Posterior vena cava (tissue), 2 donors: ENCODE results near the gene GNB3. TPM values are rescaled to one million over a fixed set of nuclear protein-coding genes. Genes with fewer than 3 reads are reported as not detected.
"Not testable (repeated sequence)": the region's sequence is repeated elsewhere in the genome, so short reads cannot be mapped to it uniquely, and the experiment has no call there.

ENCODE experiments used
- DNase-seq: peaks from one replicate; pipeline ENCODE4 v3.0.0-alpha.2; 2020; ENCODE audit warnings: low spot score
- intact Hi-C, 2 donors: fragments of 100-400 bp; cut with DNase I; formaldehyde crosslinking; loops; one replicate each; pipeline versions ENCODE4 v1.14.1 to v1.14.2; 2022 to 2023
- total RNA-seq, 2 donors: library from RNA; stranded (reverse); fragmentation: NEBNext Ultra II Directional; extraction: Animal tissue kit (Norgen Biotek cat#: 25700); gene quantifications; one replicate each; pipeline ENCODE4 v1.2.1, GENCODE V29; 2021
- donor health status: DM: yes; HTN: yes; CAD: no.
- donor health status: DM: yes; HTN: yes; CAD: no.

Gene GNB3
- total RNA-seq, 2 donors from 2014 or later: 3.6 to 4.0 TPM

DNA sequence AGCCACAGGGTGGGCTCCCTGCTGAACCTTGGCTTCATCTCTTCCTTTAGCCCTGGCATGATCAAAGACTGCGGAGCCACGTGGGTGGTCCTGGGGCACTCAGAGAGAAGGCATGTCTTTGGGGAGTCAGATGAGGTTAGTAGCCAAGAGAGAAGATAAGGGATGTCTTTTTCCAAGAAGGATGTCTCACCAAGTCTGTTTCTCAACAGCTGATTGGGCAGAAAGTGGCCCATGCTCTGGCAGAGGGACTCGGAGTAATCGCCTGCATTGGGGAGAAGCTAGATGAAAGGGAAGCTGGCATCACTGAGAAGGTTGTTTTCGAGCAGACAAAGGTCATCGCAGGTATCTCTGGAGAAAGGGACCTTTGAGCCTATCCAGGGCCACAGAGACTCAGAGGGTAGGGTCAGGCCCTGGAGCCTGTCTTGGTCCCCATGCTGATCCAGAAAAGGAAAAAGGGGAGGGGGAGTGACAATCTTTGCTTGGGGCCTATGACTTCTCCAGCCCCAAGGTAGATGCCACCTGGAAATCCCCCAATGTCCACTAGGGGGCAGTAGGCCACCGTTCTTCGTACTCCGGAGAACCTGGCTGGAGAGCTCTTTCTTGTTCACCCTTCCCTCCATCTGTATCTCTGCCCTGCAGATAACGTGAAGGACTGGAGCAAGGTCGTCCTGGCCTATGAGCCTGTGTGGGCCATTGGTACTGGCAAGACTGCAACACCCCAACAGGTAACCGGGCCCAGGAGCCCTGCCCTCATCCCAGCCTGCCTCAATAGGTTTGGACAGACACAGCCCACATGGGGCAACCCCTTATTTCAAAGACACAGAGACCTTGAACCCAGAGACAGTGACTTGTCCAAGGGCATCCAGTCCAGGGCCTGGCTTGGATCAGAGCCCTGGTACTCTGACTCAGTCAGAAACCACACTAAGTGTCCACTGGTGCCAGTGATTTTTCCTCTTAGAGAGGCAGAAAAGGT is 28.6 kb downstream of the GNB3 start:
- DNase-seq: peak; percentile 91

DNA sequence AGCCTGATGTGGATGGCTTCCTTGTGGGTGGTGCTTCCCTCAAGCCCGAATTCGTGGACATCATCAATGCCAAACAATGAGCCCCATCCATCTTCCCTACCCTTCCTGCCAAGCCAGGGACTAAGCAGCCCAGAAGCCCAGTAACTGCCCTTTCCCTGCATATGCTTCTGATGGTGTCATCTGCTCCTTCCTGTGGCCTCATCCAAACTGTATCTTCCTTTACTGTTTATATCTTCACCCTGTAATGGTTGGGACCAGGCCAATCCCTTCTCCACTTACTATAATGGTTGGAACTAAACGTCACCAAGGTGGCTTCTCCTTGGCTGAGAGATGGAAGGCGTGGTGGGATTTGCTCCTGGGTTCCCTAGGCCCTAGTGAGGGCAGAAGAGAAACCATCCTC is 29.6 kb downstream of the GNB3 start:
- not testable (repeated sequence) for DNase-seq

More for the DNA sequence above, 28.6 kb downstream of the GNB3 start:
- intact Hi-C loops: loop anchor here (2.0 to 5.0 kb wide), 2 partner anchors 58 to 69 kb away; partner anchors contain the start of gene ATN1 (in 1 of the 2)

DNA sequence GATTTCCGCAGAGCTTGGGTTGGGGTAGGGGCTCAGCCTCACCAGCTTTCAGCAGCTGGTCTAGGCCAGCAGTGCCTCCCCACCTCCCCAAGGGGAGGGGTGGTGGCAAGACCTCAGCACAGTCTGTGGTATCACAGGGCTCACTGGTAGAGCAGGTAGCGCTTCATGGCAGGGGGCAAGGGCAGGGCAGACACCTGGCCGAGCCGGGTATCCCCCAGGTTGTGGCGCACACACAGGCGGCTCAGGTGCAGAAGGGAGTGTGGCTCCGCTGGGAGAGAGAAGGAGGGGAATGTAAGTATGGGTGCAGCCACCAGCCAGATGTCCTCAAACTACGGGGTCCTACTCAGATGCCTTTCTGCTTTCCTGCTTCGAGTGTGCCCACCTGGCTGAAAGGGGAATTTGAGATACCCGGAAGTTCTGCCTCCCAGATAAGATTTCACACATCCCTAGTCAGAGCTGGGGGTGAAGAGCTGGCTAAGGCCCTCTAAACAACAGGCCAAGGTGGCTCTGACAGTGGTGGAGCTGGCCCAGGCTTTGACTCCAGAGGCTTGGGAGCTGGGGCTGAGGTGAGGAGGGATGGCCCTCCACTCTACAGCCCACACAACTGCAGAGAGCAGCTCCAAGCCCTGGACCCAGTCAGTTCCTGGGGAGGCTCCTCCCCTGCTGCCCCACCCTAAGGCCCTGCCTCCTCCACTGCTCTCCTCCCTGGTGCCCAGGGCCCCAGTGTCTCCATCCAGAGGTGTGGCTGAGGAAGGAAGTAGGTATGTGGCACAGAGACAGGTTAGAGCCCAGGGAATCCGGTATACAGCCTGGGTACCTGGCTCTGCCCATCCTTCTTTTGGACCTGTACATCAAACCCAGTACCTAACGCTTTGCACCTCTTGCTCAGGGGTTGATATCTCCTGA is 30.6 kb downstream of the GNB3 start:
- DNase-seq: peak; percentile 81
- intact Hi-C loops: loop anchor here in 1 of 2 donors (2.0 kb wide), 1 partner anchor 67 kb away; no protein-coding TSS in a partner anchor

More for the DNA sequence above, 29.6 kb downstream of the GNB3 start:
- intact Hi-C loops: loop anchor here in 1 of 2 donors (2.0 kb wide), 1 partner anchor 68 kb away; no protein-coding TSS in a partner anchor

DNA sequence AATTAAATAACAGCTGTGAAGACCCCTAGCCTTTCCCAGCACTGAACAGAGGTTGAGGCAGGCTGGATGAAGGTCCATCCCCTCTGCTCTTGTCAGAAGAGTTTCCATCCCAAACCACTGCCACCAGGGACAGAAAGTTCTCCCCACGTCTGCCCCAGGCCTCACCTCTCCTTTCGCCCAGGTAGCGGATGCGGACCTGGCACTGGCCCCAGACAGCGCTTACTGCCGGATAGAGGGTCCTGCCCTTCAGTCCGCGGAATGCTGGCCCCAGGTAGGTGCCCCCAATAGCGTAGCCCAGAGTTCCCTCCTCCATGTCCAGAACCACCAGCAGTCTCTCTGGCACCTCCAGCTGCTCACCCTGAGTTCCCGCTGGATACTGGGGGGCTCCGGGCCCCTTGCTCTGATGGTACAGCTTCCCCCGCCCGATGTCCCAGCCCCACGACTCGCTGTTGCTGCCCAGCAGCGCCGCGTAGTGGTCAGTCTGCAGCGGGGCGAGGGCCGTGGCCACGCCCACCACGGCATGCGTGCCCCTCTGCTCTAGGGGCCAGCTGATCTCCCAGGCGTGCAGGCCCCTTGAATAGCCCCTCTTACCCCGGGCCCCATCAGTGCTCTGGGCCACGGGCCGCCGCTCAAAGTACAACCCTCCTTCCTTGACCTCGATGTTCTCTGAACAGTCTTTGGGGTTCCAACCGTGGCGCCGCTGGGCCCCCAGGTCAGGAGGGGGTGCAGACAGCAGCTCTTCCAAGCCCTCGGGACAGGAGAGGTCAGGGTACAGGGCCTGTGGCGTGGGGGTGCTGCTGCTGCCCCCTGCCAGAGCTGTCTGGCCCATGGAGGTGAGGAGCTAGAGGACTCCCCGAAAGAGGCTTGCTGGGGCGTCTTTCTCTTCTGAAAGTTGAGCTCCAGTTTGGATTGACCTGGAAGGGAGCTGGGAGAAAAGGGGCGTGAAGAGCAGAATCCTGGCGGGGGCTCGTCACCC is 31.6 kb downstream of the GNB3 start:
- DNase-seq: peak; percentile 94
- intact Hi-C loops: no loop called here

DNA sequence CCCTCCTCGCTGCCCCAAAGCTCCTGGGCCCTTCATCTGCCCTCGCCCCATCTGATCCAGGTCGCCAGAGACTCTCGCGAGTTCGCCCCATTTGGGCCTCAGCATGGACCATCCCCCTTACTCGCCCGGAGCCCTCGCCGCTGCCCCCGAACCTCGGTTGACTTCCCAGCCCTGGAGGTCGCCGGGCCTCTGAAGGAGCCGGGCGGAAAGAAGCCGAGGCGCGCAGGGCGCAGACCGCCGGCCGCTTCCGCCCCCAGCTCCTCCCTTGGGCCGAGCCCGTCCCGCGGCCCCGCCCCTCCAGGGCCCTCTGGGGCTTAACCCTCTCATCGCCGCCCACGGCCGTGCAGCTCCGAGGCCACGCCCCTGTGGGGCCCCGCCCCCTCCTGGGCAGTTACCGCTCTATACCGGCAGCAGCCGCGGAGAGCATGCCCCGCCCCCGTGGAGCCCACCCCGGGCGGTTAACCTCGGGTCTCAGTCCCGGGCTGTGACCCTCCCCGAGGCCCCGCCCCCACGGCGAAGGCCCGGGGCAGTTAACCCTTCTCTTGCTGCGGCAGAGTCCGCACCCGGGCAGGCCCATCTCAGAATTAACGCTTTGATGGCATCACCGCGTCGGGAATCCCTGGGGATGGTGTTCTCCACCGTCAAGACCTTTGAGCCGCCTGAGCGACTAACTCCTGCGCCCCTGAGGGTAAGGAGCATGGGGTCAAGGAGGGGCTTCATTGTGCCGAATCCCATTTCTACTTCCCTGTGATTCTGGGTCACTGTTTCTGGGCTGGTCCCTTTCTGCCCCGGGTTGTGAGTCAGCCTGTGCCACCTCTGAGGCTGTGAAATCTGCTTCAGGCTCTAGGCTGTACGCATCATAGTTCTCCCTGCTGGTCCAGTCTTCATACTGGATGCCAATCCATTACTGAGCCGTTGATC is 32.6 kb downstream of the GNB3 start, which contains the start of gene SPSB2:
Gene SPSB2, minus strand, starts transcription at position 210 of the 921 bp plus-strand sequence. CDS start 402 bp downstream, outside the sequence.
- intact Hi-C loops: no loop called here

DNA sequence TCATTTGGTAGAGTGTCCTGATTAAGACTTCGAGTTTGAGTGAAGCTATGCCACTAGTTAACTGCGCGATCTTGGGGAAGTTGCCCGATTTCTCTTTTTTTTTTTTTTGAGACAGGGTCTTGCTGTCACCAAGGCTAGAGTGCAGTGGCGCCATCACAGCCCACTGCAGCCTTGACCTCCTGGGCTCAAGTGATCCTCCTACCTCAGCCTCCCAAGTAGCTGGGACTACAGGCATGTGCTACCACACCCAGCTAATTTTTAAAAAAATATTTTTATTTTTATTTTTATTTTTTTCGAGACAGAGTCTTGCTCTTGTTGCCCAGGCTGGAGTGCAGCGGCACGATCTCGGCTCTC is 33.3 kb downstream of the GNB3 start:
- DNase-seq, intact Hi-C loops: not testable (repeated sequence)

More for the DNA sequence above, 32.6 kb downstream of the GNB3 start, which contains the start of gene SPSB2:
- DNase-seq: peak; percentile 100

DNA sequence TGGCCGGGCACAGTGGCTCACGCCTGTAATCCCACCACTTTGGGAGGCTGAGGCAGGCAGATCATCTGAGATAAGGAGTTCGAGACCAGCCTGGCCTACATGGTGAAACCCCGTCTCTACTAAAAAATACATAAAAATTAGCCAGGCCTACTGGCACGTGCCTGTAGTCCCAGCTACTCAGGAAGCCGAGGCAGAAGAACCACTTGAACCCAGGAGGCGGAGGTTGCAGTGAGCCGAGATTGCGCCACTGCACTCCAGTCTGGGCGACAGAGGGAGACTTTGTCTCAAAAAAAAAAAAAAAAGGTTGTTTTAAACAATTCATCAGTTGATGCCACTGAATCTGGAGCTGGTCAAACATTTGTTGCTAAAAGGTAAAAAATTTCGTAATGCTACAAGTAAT is 39.1 kb downstream of the GNB3 start:
- intact Hi-C loops, DNase-seq: not testable (repeated sequence)

DNA sequence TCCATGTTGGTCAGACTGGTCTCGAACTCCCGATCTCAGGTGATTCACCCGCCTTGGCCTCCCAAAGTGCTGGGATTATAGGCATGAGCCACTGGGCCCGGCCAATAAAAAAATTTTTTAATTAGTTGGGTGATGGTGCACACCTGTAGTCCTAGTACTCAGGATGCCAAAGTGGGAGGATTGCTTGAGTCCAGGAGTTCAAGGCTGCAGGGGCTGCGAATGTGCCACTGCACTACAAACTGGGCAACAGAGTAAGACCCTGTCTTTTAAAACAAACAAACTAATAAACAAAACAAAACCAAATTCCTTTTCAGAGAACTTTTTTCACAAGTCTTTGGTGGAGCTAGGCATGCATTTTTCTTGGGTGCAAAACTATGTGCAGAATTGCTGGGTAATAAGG is 42.5 kb downstream of the GNB3 start:
- peak; percentile 38 for DNase-seq
- intact Hi-C loops: no loop called here

DNA sequence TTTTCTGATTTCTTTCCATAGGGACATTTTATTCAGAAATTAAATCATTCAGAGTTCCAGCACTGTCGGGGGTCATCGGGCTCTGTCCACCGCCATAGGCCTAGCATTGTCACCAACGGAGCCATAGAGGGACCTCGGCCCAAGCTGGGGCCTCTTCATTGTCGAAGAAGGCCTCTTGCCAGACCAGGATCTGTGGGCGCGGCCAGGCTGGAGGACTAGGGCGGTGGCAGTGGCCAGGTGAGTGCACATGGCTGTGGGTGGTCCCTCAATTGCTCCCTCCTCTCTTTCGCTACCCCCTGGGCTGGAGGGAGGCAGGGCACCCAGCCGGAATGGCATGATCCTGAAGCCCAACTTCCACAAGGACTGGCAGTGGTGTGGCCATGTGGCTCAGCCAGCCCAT is 43.0 kb downstream of the GNB3 start:
- peak; percentile 47 for DNase-seq
- intact Hi-C loops: no loop called here

DNA sequence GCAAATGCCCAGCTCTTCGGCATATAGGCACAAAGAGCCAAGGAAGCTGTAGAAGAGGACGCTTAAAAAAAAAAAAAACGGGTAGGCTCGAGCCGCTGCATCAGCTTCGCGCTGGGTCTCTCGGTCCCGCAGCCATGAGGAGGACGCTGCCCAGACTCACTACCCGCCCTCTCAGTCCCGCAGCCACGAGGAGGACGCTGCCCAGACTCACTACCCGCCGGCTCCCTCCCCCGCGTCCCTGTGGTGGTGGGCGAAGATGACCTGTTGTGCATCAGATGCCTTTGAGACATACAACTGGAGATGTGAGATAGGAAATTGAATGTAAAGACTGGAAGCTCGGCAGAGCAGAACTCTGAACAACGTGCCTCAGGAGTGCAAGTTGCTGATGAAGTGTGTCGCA is 43.8 kb downstream of the GNB3 start:
- intact Hi-C loops: no loop called here
- peak; percentile 31 for DNase-seq

DNA sequence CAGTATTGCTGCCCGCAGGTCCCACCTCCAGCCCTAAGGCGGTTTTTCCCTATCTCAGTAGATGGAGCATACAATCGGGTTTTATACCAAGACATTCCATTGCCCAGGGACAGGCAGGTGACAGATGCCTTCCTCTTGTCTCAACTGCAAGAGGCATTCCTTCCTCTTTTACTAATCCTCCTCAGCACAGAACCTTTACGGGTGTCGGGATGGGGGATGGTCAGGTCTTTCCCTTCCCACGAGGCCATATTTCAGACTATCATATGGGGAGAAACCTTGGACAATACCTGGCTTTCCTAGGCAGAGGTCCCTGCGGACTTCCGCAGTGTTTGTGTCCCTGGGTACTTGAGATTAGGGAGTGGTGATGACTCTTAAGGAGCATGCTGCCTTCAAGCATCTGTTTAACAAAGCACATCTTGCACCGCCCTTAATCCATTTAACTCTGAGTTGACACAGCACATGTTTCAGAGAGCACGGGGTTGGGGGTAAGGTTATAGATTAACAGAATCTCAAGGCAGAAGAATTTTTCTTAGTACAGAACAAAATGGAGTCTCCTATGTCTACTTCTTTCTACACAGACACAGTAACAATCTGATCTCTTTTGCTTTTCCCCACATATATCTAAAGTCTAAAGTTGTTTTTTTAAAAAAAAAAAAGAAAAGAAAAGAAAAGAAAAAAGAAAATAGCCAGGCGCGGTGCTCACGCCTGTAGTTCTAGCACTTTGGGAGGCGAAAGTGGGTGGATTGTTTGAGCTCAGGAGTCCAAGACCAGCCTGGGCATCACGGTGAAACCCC is 45.7 kb downstream of the GNB3 start:
- DNase-seq: peak; percentile 44
- intact Hi-C loops: not testable (repeated sequence)

DNA sequence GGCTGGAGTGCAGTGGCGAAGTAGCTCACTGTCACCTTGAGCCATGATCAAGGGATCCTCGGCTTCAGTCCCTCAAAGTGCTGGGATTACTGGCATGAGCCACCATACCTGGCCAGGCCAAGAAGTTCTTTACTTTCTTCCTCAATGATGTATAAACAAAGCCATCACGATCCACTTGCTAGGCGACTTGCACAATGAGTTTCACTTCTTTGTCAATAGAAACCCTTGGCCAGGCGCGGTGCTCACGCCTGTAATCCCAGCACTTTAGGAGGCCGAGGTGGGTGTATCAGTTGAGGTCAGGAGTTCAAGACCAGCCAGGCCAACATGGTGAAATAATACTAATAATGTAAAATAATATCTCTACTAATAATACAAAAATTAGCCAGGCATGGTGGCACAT is 46.7 kb downstream of the GNB3 start:
- DNase-seq: peak; percentile 47
- intact Hi-C loops: no loop called here

DNA sequence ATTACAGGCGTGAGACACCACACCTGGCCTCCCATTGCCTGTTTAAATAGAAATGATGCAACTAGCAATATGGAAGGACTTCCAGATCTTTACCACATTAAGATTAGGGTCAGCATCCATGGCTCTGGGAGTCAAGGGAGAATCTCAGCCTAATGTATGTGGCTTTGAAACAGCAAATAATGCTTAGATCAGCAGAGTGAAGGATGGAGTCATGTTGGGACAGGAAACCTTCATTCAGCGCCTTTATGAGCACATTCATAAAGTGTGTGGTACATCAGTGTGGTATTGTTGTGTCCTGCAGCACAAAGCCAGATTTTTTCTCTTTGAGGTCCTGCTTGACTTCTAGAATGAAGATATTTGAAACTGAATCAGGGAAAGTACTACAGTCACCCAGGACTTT is 47.6 kb downstream of the GNB3 start:
- no peak for DNase-seq
- intact Hi-C loops: no loop called here

DNA sequence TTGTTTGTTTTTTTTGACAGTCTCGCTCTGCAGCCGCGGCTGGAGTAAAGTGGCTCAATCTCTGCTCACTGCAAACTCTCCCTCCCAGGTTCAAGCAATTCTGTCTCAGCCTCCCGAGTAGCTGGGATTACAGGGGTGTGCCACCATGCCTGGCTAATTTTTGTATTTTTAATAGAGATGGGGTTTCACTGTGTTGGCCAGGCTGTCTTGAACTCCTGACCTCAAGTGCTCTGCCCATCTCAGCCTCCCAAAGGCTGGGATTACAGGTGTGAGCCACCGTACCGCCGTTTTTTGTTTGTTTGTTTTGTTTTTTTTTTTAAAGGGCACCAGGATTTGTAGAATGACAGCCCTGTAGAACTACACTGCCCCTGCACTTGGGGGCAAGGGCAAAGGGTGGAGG is 48.1 kb downstream of the GNB3 start:
- intact Hi-C loops: not testable (repeated sequence)
- DNase-seq: peak; percentile 22

DNA sequence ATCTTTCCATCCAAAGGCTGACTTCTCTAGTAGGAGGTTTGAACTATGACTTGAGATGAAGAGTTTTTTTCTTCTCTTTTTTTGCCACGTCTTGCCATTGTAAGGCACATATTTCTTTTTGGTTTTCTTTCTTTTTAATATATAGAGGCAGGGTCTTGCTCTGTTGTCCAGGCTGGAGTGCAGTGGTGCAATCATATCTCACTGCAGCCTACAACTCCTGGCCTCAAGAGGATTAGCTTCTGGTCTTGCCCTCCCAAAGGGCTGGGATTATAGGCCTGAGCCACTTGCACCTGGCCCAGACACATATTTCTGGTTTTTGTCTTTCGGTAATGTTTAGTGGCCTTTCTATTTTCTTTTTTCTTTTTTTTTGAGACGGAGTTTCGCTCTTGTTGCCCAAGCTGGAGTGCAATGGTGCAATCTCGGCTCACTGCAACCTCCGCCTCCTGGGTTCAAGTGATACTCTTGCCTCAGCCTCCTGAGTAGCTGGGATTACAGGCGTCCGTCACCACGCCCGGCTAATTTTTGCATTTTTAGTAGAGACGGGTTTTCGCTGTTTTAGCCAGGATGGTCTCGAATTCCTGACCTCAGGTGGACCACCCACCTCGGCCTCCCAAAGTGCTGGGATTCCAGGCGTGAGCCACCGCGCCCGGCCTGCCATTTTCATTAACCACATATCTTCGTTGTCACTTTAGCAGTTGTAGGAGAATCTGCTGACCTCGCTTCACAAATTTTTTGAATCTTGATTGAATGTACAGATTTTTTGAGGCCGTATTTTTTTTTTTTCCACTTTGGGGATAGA is 49.2 kb downstream of the GNB3 start:
- intact Hi-C loops: not testable (repeated sequence)
- peak; percentile 59 for DNase-seq
